ENCODE data around the gene SLC22A6. TPM values are rescaled to one million over a fixed set of nuclear protein-coding genes. Genes with fewer than 3 reads are reported as not detected.
A peak's percentile ranks its signal among the peaks of the same experiment; 100 is the strongest.

SLC22A6 gene
- 10 to 100 TPM; 19.9 to 38.0 (median 30.4) TPM for polyA plus RNA-seq (ENCODE audit: insufficient read length in 4 of 4)

- no peak for DNase-seq (ENCODE audit: low read depth in 4 of 4, low spot score in 2 of 4)
Measured at GRCh38 chr11:62984451-62984991, at the start of gene SLC22A6. TSS of gene SLC22A6 (minus strand) at chr11:62984967. CDS start at chr11:62984690, 277 bp downstream.

- DNase-seq (ENCODE audit: low read depth in 4 of 4, low spot score in 2 of 4), result no peak
Measured at GRCh38 chr11:63032457-63032856, 47.7 kb upstream of the SLC22A6 start.

DNA sequence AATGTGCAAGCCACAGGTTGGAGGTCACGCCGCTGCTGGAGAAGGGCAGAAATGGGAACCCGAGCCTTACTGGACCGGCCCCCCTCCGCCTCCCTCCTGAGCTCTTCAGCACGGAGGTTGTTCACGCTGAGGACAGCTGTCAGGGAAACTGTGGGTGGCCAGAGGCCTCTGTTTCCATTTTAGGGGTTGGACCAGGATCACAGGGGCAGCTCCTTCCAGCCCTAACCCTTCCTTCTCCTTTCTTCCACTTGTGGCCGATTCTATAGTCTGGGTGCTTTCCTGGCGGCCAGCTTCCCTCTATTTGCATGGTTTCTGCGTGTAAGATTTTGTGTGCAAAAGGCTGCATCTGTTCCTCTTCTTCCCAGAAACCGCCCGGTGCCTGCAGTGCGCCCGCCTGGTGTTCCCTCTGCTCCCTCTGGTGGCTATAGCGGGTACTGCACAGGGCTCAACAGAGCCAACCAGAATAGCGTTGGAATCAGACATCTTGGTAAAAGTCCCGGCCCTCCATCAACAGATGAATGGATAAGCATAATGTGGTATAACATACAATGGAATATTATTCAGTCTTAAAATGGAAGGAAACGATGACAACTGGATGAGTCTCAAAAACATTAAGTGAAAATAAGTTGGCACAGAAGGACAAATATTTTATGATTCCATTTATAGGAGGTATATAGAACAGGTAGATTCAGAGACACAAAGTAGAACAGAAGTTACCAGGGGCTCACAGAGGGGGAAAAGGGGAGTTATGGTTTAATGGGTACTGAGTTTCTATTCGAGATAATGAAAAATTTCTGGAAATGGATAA lies 39.3 kb upstream of the SLC22A6 start:
- peak; percentile 55 to 77 (median 66) for DNase-seq (ENCODE audit: low read depth in 4 of 4, low spot score in 2 of 4)

DNA sequence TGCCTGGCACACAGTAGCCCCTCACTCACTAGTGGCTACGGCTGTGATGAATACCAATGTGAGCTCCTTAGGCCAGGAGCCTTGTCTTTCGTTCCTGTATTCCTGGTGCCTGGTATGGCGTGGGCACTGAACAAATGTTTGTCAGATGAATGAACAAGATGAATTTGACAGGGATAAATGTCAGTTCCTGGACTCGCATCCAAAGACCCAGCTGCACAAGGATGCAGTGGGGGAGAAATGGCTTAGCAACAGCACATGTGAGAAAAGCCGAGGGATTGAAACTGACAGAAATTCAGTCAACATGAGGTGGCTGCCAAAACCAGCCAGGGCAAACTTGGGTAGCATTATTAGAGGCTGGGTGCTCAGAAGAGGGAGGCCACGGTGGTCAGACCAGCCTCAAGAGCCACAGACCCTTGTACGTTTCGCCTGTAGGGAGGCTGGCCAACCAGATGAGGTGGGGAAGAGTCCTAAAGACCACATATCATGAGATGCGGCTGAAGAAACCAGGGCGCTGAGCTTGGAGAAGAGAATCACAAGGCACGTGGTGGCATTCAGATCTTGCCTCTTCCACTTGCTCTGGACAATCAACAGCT lies 38.6 kb upstream of the SLC22A6 start:
- no peak for DNase-seq (ENCODE audit: low read depth in 4 of 4, low spot score in 2 of 4)

GRCh38 chr11:63022441-63022840 lies 37.7 kb upstream of the SLC22A6 start:
- DNase-seq (ENCODE audit: low read depth in 4 of 4, low spot score in 2 of 4), result no peak

DNA sequence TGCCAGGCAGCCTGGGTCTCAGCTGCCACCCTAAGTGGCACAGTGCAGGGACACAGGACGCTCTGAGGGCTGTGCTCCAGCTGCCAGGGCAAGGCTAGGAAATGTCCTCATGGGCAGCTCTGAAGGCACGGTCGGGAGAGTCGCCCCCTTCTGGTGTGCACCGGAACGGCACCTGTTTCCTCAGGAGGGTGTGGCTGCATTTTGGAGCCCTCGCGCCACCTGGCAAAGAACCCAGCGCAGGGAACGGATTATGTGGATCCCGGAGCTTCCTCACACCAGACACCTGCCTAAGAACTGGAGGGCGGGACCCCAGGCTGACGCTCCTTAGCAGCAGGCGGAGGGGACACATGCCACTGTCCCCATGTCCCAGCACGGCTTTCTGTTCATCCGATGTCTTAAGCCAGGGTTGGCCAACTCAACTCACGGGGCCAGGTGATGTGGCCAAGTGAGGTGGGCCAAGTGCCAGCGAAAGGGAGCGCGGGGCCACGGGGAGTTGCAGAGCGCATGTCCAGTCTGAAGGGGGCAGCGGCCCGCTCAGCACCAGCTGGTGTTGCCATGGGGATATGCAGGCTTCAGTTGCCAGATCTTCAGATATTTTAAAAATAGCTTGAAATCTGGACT lies 36.0 kb upstream of the SLC22A6 start:
- DNase-seq (ENCODE audit: low read depth in 4 of 4, low spot score in 2 of 4), result no peak

- no peak for DNase-seq (ENCODE audit: low read depth in 4 of 4, low spot score in 2 of 4)
Measured at GRCh38 chr11:63019506-63019905, 34.7 kb upstream of the SLC22A6 start.

DNA sequence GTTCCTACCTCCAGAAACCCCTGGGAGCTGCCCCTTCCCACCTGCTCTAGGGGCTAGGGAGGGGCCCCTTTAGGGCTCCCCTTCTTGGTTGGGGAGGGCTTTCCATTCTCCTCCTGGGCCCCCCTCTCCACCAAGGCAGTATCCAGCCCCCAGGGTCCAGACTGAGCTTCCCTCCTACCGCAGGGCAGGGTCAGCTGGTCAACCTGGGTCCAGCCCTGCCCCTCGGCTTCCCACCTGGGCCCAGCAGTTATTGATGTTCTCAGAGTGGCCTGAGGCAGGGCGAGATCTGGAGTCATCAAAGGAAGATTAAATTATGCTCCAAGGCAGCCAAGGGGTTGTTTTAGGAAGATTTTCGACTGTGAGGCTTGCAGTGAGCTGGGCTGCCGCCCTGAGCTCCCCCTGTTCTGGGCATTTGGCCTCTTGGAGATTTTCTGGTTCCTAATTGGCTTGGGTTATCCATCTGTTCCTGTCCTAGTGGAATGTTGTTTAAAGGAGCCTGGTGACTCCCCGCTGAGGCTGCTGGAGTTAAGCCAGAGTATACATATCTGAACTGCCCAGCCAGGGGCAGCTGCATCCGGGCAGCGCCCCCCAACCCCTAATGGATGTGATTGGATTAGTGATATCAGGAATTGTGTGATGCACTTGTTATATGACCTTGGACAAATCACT lies 32.7 kb upstream of the SLC22A6 start:
- DNase-seq (ENCODE audit: low read depth in 4 of 4, low spot score in 2 of 4), result no peak

GRCh38 chr11:63015521-63016215 lies 30.9 kb upstream of the SLC22A6 start, which contains the start of gene SLC22A8:
TSS of gene SLC22A8 (minus strand) at chr11:63015841. CDS start at chr11:63014958, 883 bp downstream.
- no peak for DNase-seq (ENCODE audit: low read depth in 4 of 4, low spot score in 2 of 4)

GRCh38 chr11:63014408-63015055 lies 29.8 kb upstream of the SLC22A6 start:
- DNase-seq (ENCODE audit: low read depth in 4 of 4, low spot score in 2 of 4), result no peak

- no peak for DNase-seq (ENCODE audit: low read depth in 4 of 4, low spot score in 2 of 4)
Measured at GRCh38 chr11:63012839-63013238, 28.1 kb upstream of the SLC22A6 start.

DNA sequence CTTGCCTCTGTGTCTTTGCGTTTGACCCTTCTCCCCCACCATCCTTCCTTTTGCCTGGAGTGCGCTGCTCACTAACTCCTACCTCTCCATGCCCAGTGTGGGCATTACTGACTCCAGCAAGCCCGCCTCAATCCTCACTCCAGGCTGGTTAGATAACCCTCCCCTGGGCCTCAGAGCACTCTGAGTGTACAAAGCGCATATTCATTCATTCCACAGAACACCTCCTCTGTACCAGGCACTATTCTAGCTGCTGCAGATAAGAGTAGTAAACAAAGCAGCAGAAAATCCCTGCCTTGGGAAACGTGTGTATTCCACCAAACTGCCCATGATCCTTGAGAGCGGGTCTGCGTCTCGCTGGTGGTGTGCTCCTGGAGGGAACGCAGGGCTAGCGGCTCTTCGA lies 27.7 kb upstream of the SLC22A6 start:
- no peak for DNase-seq (ENCODE audit: low read depth in 4 of 4, low spot score in 2 of 4)

DNA sequence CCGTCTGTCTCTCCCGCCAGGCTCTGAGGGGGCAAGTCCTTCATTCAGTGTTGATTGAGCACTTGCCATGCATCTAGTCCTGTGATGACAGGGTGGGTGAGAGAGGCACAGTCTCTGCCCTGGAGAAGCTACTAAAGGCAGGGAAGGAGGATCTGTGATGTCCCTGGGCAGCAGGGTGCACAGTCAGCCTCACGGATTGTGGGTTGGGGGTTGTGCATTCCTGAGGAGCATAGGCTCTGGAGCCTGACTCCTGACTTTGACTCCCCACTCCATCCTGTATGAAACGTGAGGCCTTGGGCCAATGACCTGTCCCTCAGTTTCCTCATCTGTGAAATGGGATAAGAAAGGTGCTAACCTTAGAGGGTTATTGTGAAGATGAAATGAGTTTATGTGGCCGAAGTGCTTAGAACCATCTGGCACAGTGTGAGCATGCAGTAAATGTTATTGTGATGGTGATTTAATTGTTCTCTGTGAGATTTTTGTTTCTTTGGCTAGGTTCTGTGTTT lies 26.2 kb upstream of the SLC22A6 start:
- DNase-seq (ENCODE audit: low read depth in 4 of 4, low spot score in 2 of 4), result no peak

DNA sequence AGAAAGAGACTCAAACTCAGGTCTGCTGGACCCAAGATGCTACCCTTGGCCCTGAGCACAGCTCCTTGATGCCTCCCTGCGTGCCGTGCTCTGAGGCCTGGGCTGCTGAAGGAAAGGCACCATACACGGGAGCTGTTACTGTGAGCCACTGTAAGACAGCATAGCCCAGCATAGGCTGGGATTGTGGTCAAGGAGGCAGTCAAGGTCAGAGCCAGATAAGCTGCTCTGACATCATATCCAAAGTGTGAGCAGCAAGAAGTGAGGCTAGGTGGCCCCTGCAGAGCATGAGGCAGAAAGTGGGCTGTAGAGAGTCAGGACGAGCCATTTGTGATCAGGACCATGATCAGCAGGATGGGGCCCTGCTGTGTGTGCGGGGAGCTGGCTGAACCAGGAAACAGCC lies 23.2 kb upstream of the SLC22A6 start:
- DNase-seq (ENCODE audit: low read depth in 4 of 4, low spot score in 2 of 4), result no peak

DNA sequence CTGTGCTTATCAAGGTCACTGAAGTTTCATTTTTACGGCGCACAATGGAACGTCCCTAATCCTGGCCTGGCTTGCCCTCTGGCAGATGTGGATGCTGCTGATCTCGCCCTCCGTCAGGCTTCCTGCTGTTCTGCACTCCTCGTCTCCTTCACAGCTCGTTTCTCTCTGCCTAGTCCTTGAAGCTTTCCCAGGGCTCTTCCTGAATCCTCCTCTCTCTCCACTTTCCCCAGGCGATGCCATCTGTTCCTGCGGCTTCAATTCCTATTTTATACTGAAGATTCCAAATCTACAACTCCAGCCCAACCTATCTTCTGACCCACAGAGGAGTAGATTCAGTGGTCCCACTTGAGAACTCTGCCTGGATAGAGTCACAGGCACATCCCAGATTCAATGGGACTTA lies 16.7 kb upstream of the SLC22A6 start:
- no peak for DNase-seq (ENCODE audit: low read depth in 4 of 4, low spot score in 2 of 4)

DNA sequence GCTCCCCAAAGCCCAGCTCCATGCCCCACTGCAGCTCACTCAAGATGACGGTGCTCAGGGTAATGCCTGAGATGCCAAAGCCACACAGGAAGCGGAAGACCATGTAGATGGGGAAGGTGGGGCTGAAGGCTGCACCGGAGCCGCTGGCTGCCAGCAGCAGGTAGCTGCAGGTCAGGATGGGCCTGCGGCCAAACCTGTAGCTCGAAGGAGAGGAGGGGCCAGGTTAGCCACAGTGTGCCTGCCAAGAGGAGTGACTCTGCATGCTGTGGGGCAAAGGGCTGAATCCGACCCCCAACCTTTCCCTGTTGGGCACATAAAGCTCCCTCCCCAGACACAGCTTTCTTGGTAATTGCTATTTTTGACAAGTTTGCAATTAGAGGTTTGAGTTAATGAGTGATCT lies 14.9 kb upstream of the SLC22A6 start:
- no peak for DNase-seq (ENCODE audit: low read depth in 4 of 4, low spot score in 2 of 4)

GRCh38 chr11:62999156-62999555 lies 14.4 kb upstream of the SLC22A6 start:
- no peak for DNase-seq (ENCODE audit: low read depth in 4 of 4, low spot score in 2 of 4)

GRCh38 chr11:62996271-62996670 lies 11.5 kb upstream of the SLC22A6 start:
- no peak for DNase-seq (ENCODE audit: low read depth in 4 of 4, low spot score in 2 of 4)

DNA sequence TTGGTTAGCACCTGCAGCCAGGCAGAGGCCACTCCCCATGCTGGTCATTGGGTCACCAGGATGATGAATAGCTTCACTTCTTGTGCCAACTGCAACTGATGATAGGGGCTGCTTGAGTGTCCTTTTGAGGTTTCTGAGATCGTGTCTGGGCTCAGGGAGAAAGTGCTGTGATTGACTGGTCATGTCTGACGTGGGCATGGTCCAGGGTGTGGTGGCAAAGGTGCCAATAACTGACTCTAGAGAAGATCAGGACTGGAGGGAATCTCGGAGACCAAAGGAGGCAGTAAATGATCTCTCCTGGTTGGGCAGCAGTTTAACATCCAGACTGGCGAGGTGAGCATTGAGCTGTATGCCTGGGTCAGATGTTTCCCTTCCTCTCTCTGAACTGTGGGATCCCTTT lies 10.0 kb upstream of the SLC22A6 start:
- DNase-seq (ENCODE audit: low read depth in 4 of 4, low spot score in 2 of 4), result no peak

- DNase-seq (ENCODE audit: low read depth in 4 of 4, low spot score in 2 of 4), result no peak
Measured at GRCh38 chr11:62988276-62988675, 3.5 kb upstream of the SLC22A6 start.

Data from left renal cortex interstitium (tissue), 4 donors.